Activated naive CD8-positive, alpha-beta T cell (primary cell): Measurements from ENCODE around the gene PPP1R37.

Experiments used
- H3K27ac Mint-ChIP-seq: one replicate; pipeline ENCODE4 v1.8.0; 2021; ENCODE audit warnings: mixed read lengths
- H3K27me3 Mint-ChIP-seq: one replicate; pipeline ENCODE4 v1.8.0; 2021; ENCODE audit warnings: mixed read lengths
- H3K36me3 Mint-ChIP-seq: one replicate; pipeline ENCODE4 v1.8.0; 2021; ENCODE audit warnings: mixed read lengths
- H3K4me1 Mint-ChIP-seq: one replicate; pipeline ENCODE4 v1.8.0; 2021; ENCODE audit warnings: low read depth, mixed read lengths
- H3K4me3 Mint-ChIP-seq: one replicate; pipeline ENCODE4 v1.8.0; 2021; ENCODE audit warnings: mild to moderate bottlenecking, mixed read lengths
- H3K9me3 Mint-ChIP-seq: one replicate; pipeline ENCODE4 v1.8.0; 2021; ENCODE audit warnings: low read depth, mixed read lengths

The PPP1R37 gene

GRCh38 chr19:45078390-45079062 is 14.5 kb upstream of the PPP1R37 start:
- H3K36me3 Mint-ChIP-seq: peaks cover 6% of the 10 kb centered on the region
- H3K27me3 Mint-ChIP-seq: no peaks in the 10 kb centered on the region
- peak overlapping the region; percentile 97 for H3K4me3 Mint-ChIP-seq
- peak overlapping the region; percentile 54 for H3K27ac Mint-ChIP-seq
- H3K4me1 Mint-ChIP-seq: peaks cover 40% of the 10 kb centered on the region
- H3K9me3 Mint-ChIP-seq: no peaks in the 10 kb centered on the region

GRCh38 chr19:45079063-45079910 is 13.7 kb upstream of the PPP1R37 start, which contains the start of gene GEMIN7:
GEMIN7 (plus strand) TSS chr19:45079260; CDS start chr19:45090115, 10,855 bp downstream.
- H3K4me1 Mint-ChIP-seq: peaks cover 40% of the 10 kb centered on the region
- peak within 1 kb of the TSS; percentile 92 for H3K27ac Mint-ChIP-seq
- H3K27me3 Mint-ChIP-seq: no peaks in the 10 kb centered on the region
- H3K4me3 Mint-ChIP-seq: peak within 1 kb of the TSS; percentile 97
- H3K36me3 Mint-ChIP-seq: peaks cover 6% of the 10 kb centered on the region
- H3K9me3 Mint-ChIP-seq: no peaks in the 10 kb centered on the region

- no peaks in the 10 kb centered on the region for H3K27me3 Mint-ChIP-seq
- peak overlapping the region; percentile 92 for H3K27ac Mint-ChIP-seq
- H3K9me3 Mint-ChIP-seq: no peaks in the 10 kb centered on the region
- H3K4me1 Mint-ChIP-seq: peaks cover 35% of the 10 kb centered on the region
- peak overlapping the region; percentile 97 for H3K4me3 Mint-ChIP-seq
- H3K36me3 Mint-ChIP-seq: peaks cover 6% of the 10 kb centered on the region
Measured at GRCh38 chr19:45079911-45080370, 13.0 kb upstream of the PPP1R37 start.

GRCh38 chr19:45082170-45082569 is 10.8 kb upstream of the PPP1R37 start:
- H3K27ac Mint-ChIP-seq: no peak overlapping the region
- H3K4me3 Mint-ChIP-seq: peak overlapping the region; percentile 76
- peaks cover 32% of the 10 kb centered on the region for H3K4me1 Mint-ChIP-seq
- no peaks in the 10 kb centered on the region for H3K9me3 Mint-ChIP-seq
- H3K36me3 Mint-ChIP-seq: peaks cover 6% of the 10 kb centered on the region
- H3K27me3 Mint-ChIP-seq: no peaks in the 10 kb centered on the region

GRCh38 chr19:45086480-45086879 is 6.5 kb upstream of the PPP1R37 start:
- Mint-ChIP-seq H3K36me3 (peaks cover 9% of the 10 kb centered on the region), H3K9me3 (no peaks in the 10 kb centered on the region), H3K4me3 (no peak overlapping the region), H3K27me3 (no peaks in the 10 kb centered on the region), H3K4me1 (peaks cover 28% of the 10 kb centered on the region), H3K27ac (no peak overlapping the region)

- Mint-ChIP-seq H3K9me3 (no peaks in the 10 kb centered on the region), H3K4me1 (peaks cover 29% of the 10 kb centered on the region), H3K36me3 (peaks cover 4% of the 10 kb centered on the region), H3K27ac (peak overlapping the region; percentile 91), H3K27me3 (no peaks in the 10 kb centered on the region), H3K4me3 (peak overlapping the region; percentile 23)
Measured at GRCh38 chr19:45087531-45087930, 5.4 kb upstream of the PPP1R37 start.

- H3K4me3 Mint-ChIP-seq: no peak overlapping the region
- peaks cover 50% of the 10 kb centered on the region for H3K4me1 Mint-ChIP-seq
- H3K9me3 Mint-ChIP-seq: no peaks in the 10 kb centered on the region
- peaks cover 9% of the 10 kb centered on the region for H3K36me3 Mint-ChIP-seq
- H3K27ac Mint-ChIP-seq: no peak overlapping the region
- H3K27me3 Mint-ChIP-seq: no peaks in the 10 kb centered on the region
Measured at GRCh38 chr19:45090034-45090433, 2.9 kb upstream of the PPP1R37 start.

- peaks cover 9% of the 10 kb centered on the region for H3K36me3 Mint-ChIP-seq
- no peak overlapping the region for H3K27ac Mint-ChIP-seq
- peaks cover 52% of the 10 kb centered on the region for H3K4me1 Mint-ChIP-seq
- H3K9me3 Mint-ChIP-seq: no peaks in the 10 kb centered on the region
- no peak overlapping the region for H3K4me3 Mint-ChIP-seq
- H3K27me3 Mint-ChIP-seq: no peaks in the 10 kb centered on the region
Measured at GRCh38 chr19:45090606-45091005, 2.4 kb upstream of the PPP1R37 start.

GRCh38 chr19:45091031-45091923 is 1.7 kb upstream of the PPP1R37 start:
- Mint-ChIP-seq H3K36me3 (peaks cover 9% of the 10 kb centered on the region), H3K27ac (peak overlapping the region; percentile 100), H3K4me1 (peaks cover 57% of the 10 kb centered on the region), H3K27me3 (no peaks in the 10 kb centered on the region), H3K9me3 (no peaks in the 10 kb centered on the region), H3K4me3 (peak overlapping the region; percentile 98)

GRCh38 chr19:45094137-45094536 is 1.2 kb downstream of the PPP1R37 start:
- Mint-ChIP-seq H3K36me3 (peaks cover 9% of the 10 kb centered on the region), H3K4me3 (peak overlapping the region; percentile 98), H3K9me3 (no peaks in the 10 kb centered on the region), H3K27ac (peak overlapping the region; percentile 89), H3K4me1 (peaks cover 70% of the 10 kb centered on the region), H3K27me3 (no peaks in the 10 kb centered on the region)

GRCh38 chr19:45094707-45095106 is 1.7 kb downstream of the PPP1R37 start:
- Mint-ChIP-seq H3K9me3 (no peaks in the 10 kb centered on the region), H3K27me3 (no peaks in the 10 kb centered on the region), H3K4me3 (peak overlapping the region; percentile 98), H3K4me1 (peaks cover 72% of the 10 kb centered on the region), H3K27ac (peak overlapping the region; percentile 19), H3K36me3 (peaks cover 9% of the 10 kb centered on the region)

- Mint-ChIP-seq H3K4me3 (peak overlapping the region; percentile 49), H3K4me1 (peaks cover 76% of the 10 kb centered on the region), H3K27ac (peak overlapping the region; percentile 68), H3K9me3 (no peaks in the 10 kb centered on the region), H3K27me3 (no peaks in the 10 kb centered on the region), H3K36me3 (peaks cover 9% of the 10 kb centered on the region)
Measured at GRCh38 chr19:45095496-45096413, 2.8 kb downstream of the PPP1R37 start.

- Mint-ChIP-seq H3K36me3 (peaks cover 6% of the 10 kb centered on the region), H3K9me3 (no peaks in the 10 kb centered on the region), H3K4me3 (peak overlapping the region; percentile 23), H3K4me1 (peaks cover 78% of the 10 kb centered on the region), H3K27me3 (no peaks in the 10 kb centered on the region), H3K27ac (no peak overlapping the region)
Measured at GRCh38 chr19:45096700-45097099, 3.7 kb downstream of the PPP1R37 start.

GRCh38 chr19:45097450-45097775 is 4.4 kb downstream of the PPP1R37 start:
- Mint-ChIP-seq H3K27me3 (no peaks in the 10 kb centered on the region), H3K36me3 (peaks cover 6% of the 10 kb centered on the region), H3K4me1 (peaks cover 76% of the 10 kb centered on the region), H3K27ac (peak overlapping the region; percentile 16), H3K9me3 (no peaks in the 10 kb centered on the region), H3K4me3 (no peak overlapping the region)
